GM10266 (cell line): ENCODE results near the gene HK2.
"Not testable (repeated sequence)": the region's sequence is repeated elsewhere in the genome, so short reads cannot be mapped to it uniquely, and the experiment has no call there.

Experiments used
- DNase-seq: peaks from one replicate; pipeline ENCODE4 v3.0.0; 2012; ENCODE audit errors: extremely low spot score
- TF ChIP-seq, protein P1 (sequence below): IDR thresholded peaks from 2 replicates; pipeline ENCODE4 v1.5.1; 2012; ENCODE audit warnings: mild to moderate bottlenecking, low read depth; ENCODE audit not compliant: control insufficient read depth, insufficient read depth; ENCODE audit errors: missing control alignments

Gene HK2

DNA sequence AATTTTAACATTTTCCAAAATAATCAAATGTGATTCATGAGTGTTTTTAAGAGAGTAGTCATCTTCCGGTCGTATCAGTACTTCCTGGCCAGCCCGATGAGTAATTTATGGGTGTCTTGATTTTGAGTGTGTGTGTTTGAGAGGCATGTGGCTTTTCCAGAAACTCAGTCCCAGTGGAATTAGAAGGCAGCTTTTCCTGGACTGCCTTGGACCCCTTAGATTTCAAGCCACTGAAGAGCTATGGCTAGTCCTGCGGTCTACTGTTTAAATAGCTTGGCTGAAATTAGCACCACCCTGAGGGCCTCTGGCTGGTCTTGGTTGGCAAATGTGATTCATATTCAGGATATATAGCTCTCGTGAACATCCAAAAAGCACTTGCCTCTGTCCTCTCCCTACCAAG lies 59.4 kb downstream of the HK2 start:
- no peak for DNase-seq
- TF ChIP-seq, protein P1, sequence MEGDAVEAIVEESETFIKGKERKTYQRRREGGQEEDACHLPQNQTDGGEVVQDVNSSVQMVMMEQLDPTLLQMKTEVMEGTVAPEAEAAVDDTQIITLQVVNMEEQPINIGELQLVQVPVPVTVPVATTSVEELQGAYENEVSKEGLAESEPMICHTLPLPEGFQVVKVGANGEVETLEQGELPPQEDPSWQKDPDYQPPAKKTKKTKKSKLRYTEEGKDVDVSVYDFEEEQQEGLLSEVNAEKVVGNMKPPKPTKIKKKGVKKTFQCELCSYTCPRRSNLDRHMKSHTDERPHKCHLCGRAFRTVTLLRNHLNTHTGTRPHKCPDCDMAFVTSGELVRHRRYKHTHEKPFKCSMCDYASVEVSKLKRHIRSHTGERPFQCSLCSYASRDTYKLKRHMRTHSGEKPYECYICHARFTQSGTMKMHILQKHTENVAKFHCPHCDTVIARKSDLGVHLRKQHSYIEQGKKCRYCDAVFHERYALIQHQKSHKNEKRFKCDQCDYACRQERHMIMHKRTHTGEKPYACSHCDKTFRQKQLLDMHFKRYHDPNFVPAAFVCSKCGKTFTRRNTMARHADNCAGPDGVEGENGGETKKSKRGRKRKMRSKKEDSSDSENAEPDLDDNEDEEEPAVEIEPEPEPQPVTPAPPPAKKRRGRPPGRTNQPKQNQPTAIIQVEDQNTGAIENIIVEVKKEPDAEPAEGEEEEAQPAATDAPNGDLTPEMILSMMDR = no peak

DNA sequence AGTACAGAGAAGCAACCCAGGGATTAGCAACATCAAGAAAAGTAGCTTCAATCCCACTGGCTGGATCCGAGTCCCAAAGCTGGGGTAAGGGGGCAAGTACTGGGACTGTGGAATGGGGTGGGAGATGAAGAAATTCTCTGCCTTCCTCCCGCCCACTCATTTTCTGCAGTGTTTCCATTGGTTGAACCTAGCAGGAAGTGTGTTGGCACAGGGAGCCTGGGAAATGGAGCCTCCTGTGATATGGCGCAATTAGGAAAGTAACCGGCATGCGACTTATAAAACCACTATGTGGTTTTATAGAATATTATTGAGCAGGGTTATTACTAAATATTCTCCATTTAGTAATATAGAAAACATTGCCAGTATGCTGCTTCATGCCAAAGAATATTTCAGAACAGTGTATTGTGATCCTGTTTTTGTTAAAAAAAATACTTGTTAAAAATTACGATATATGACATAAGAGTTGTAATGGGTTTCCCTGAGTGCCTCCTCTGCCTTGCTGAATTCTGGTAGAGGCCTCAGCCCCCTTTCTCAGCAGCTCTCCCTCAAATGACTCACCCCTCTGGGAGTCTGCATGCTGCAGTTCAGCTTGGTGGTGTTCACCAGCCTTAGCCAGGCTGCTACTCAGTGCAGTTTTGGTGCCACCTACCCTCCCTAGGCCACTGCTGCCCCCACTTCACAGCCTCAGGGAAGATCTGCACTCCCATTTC lies 60.5 kb downstream of the HK2 start:
- DNase-seq = no peak
- TF ChIP-seq, protein P1 = no peak

DNA sequence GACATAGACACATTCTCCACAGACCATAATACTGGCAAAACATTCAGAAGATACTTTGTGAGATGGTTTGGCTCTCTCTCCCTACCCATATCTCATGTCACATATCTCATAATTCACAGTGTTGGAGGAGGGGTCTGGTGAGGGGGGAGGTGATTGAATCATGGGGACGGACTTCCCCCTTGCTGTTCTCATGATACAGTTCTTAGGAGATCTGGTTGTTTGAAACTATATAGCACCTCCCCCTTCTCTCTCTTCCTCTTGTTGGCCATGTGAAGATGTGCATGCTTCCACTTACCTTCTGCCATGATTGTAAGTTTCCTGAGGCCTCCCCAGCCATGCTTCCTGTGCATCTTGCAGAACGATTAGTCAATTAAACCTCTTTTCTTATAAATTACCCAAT lies 61.1 kb downstream of the HK2 start:
- TF ChIP-seq, protein P1 = no peak
- no peak for DNase-seq

DNA sequence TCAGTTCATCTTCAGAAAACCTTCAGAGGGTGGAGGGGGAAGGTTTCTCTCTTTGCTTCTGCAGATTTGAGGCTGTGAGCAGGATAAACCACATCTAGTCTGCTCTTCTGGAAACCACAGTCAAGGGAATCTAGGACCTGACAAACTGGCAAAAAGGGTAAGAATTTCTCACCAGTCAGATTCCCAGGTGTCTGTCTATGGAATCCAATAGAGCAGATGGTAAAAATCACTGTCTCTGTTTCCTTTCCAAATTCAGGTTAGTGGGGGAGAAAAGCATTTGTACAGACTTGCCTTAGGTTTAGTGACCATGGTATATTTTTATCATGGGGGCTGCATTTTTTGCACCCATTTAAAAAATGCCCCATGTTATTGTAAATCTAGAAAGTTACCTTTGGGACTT lies 62.3 kb downstream of the HK2 start:
- TF ChIP-seq, protein P1 = no peak
- DNase-seq = no peak

DNA sequence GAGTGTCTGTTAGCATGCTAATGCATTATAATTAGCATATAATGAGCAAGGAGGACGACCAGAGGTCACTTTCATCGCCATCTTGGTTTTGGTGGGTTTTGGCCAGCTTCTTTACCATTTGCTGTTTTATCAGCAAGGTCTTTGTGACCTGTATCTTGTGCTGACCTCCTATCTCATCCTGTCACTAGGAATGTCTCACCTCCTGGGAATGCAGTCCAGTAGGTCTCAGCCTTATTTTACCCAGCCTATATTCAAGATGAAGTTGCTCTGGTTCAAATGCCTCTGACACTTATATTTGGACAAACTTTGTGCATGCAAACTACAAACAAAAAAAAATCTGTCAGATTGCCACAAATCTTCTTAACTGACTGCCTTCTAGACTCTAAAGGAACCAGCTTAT lies 66.3 kb downstream of the HK2 start:
- not testable (repeated sequence) for DNase-seq

DNA sequence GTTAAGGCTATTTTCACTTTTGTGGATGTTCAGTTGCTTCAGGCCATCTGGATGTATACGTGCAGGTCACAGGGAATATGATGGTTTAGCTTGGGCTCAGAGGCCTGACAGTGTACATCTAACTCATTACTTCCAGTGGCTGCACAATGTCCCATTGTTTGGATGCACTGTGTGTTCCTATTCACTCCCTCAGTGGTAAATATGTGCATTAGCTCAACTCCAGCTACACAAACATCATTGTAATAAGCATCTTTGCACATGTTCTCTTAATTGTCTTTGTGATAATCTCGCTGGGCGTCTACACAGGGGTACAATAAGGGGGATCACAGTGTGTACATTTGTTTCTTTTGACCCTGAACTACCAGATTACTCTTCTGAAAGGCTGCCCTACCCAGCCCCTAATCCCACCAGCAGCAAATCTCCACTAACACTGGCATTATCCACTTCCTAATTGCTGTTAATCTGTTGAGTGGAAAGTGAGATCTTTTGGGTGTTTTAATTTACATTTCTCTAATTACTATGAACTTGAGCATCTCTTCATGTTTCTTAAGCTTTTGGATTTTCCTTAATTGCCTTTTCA lies 68.4 kb downstream of the HK2 start:
- TF ChIP-seq, protein P1 = no peak
- DNase-seq = no peak

DNA sequence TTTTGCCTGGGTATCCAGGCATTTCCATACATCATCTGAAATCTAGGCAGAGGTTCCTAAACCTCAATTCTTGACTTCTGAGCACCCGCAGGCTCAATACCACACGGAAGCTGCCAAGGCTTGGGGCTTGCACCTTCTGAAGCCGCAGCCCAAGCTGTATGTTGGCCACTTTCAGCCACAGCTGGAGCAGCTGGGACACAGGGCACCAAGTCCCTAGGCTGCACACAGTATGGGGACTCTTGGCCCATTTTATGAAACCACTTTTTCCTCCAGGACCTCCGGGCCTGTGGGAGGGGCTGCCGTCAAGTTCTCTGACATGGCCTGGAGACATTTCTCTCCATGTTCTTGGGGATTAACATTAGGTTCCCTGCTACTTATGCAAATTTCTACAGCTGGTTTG lies 72.5 kb downstream of the HK2 start:
- TF ChIP-seq, protein P1 = no peak

DNA sequence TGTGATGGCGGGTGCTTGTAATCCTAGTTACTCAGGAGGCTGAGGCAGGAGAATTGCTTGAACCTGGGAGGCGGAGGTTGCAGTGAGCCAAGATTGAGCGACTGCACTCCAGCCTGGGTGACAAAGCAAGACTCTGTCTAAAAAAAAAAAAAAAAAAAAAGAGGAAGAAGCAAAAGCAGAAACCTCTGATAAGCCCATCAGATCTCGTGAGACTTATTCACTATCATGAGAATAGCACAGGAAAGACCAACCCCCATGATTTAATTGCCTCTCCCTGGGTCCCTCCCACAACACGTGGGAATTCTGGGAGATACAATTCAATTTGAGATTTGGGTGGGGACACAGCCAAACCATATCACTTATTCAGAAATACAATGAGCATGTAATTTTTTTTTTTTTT lies 73.6 kb downstream of the HK2 start:
- DNase-seq = not testable (repeated sequence)

More for the DNA sequence above, 72.5 kb downstream of the HK2 start:
- no peak for DNase-seq
